ENCODE results near the gene RPTOR.
A peak's percentile ranks its signal among the peaks of the same experiment; 100 is the strongest.

Gene RPTOR

GRCh38 chr17:80616705-80617104, 72.1 kb downstream of the RPTOR start:
- no peak for ATAC-seq (ENCODE audit: insufficient read depth, low read depth)
- H3K4me1 ChIP-seq (ENCODE audit: insufficient read depth, low read length), result peaks cover 32% of the 10 kb centered on the region
- H3K36me3 ChIP-seq (ENCODE audit: insufficient read depth, low read length), result 0 out of 2 replicates have a peak, but pooled peaks cover 6% of the 10 kb centered on the region
- H3K9me3 ChIP-seq (ENCODE audit: insufficient read depth, low read length, severe bottlenecking), result no peaks in the 10 kb centered on the region
- H3K27me3 ChIP-seq (ENCODE audit: insufficient read depth, low read length, poor library complexity), result no peaks in the 10 kb centered on the region
- H2AFZ ChIP-seq (ENCODE audit: low read depth, low read length), result no peak overlapping the region
- peaks cover 44% of the 10 kb centered on the region; the same call in 1 of the 2 replicates for H4K20me1 ChIP-seq (ENCODE audit: insufficient read depth, low read length)
- TF ChIP-seq EZH2 (IDR thresholded peaks at IDR 0.05; ENCODE audit: borderline replicate concordance, low read depth, low read length, severe bottlenecking), result no peak
- TF ChIP-seq CTCF (IDR thresholded peaks at IDR 0.05; ENCODE audit: borderline replicate concordance, extremely low read depth, low read length, poor library complexity, severe bottlenecking), result no peak
- H3K9ac ChIP-seq (ENCODE audit: low read depth, low read length), result no peak overlapping the region
- peaks cover 79% of the 10 kb centered on the region for H3K79me2 ChIP-seq (ENCODE audit: insufficient read depth, low read length)
- H3K4me3 ChIP-seq (ENCODE audit: low read depth in 1 of 2, low read length in 2 of 2), result no peak overlapping the region
- DNase-seq, result no peak
- H3K27ac ChIP-seq (ENCODE audit: low read length), result no peak overlapping the region
- no peak overlapping the region for H3K4me2 ChIP-seq (ENCODE audit: insufficient read depth, low read length)

- no peak overlapping the region for H3K4me3 ChIP-seq (ENCODE audit: low read depth in 1 of 2, low read length in 2 of 2)
- ATAC-seq (ENCODE audit: insufficient read depth, low read depth) (no peak), DNase-seq (no peak)
- no peak overlapping the region for H2AFZ ChIP-seq (ENCODE audit: low read depth, low read length)
- no peak for TF ChIP-seq EZH2 (IDR thresholded peaks at IDR 0.05; ENCODE audit: borderline replicate concordance, low read depth, low read length, severe bottlenecking)
- no peak for TF ChIP-seq CTCF (IDR thresholded peaks at IDR 0.05; ENCODE audit: borderline replicate concordance, extremely low read depth, low read length, poor library complexity, severe bottlenecking)
- H3K36me3 ChIP-seq (ENCODE audit: insufficient read depth, low read length), result 0 out of 2 replicates have a peak, but pooled peaks cover 6% of the 10 kb centered on the region
- H4K20me1 ChIP-seq (ENCODE audit: insufficient read depth, low read length), result peaks cover 47% of the 10 kb centered on the region; the same call in 1 of the 2 replicates
- H3K4me1 ChIP-seq (ENCODE audit: insufficient read depth, low read length), result peaks cover 47% of the 10 kb centered on the region
- peak overlapping the region; percentile 28; the same call in 1 of the 2 replicates for H3K27ac ChIP-seq (ENCODE audit: low read length)
- H3K9me3 ChIP-seq (ENCODE audit: insufficient read depth, low read length, severe bottlenecking), result no peaks in the 10 kb centered on the region
- no peak overlapping the region for H3K9ac ChIP-seq (ENCODE audit: low read depth, low read length)
- H3K79me2 ChIP-seq (ENCODE audit: insufficient read depth, low read length), result peaks cover 72% of the 10 kb centered on the region
- no peak overlapping the region for H3K4me2 ChIP-seq (ENCODE audit: insufficient read depth, low read length)
- no peaks in the 10 kb centered on the region for H3K27me3 ChIP-seq (ENCODE audit: insufficient read depth, low read length, poor library complexity)
These were observed 73.7 kb downstream of the RPTOR start for GRCh38 chr17:80618304-80618703.

GRCh38 chr17:80619535-80620235, 75.0 kb downstream of the RPTOR start:
- no peak for ATAC-seq (ENCODE audit: insufficient read depth, low read depth)
- no peaks in the 10 kb centered on the region for H3K9me3 ChIP-seq (ENCODE audit: insufficient read depth, low read length, severe bottlenecking)
- no peak overlapping the region for H3K9ac ChIP-seq (ENCODE audit: low read depth, low read length)
- peaks cover 37% of the 10 kb centered on the region; the same call in 1 of the 2 replicates for H4K20me1 ChIP-seq (ENCODE audit: insufficient read depth, low read length)
- H3K36me3 ChIP-seq (ENCODE audit: insufficient read depth, low read length), result 0 out of 2 replicates have a peak, but pooled peaks cover 6% of the 10 kb centered on the region
- no peak overlapping the region for H2AFZ ChIP-seq (ENCODE audit: low read depth, low read length)
- no peaks in the 10 kb centered on the region for H3K27me3 ChIP-seq (ENCODE audit: insufficient read depth, low read length, poor library complexity)
- H3K79me2 ChIP-seq (ENCODE audit: insufficient read depth, low read length), result peaks cover 70% of the 10 kb centered on the region
- peak overlapping the region; percentile 43 for H3K27ac ChIP-seq (ENCODE audit: low read length)
- H3K4me2 ChIP-seq (ENCODE audit: insufficient read depth, low read length), result no peak overlapping the region
- no peak for DNase-seq
- no peak overlapping the region for H3K4me3 ChIP-seq (ENCODE audit: low read depth in 1 of 2, low read length in 2 of 2)
- TF ChIP-seq EZH2 (IDR thresholded peaks at IDR 0.05; ENCODE audit: borderline replicate concordance, low read depth, low read length, severe bottlenecking), result no peak
- TF ChIP-seq CTCF (IDR thresholded peaks at IDR 0.05; ENCODE audit: borderline replicate concordance, extremely low read depth, low read length, poor library complexity, severe bottlenecking), result no peak
- peaks cover 47% of the 10 kb centered on the region for H3K4me1 ChIP-seq (ENCODE audit: insufficient read depth, low read length)
